Body of pancreas (tissue), 4 donors: Measurements from ENCODE around the gene VRTN. TPM values are rescaled to one million over a fixed set of nuclear protein-coding genes. Genes with fewer than 3 reads are reported as not detected.

ENCODE experiments used
- ATAC-seq: fragments of 150-250 bp; one replicate; pipeline ENCODE4 v1.9.1; 2016
- DNase-seq, 4 donors: peaks; one replicate each; pipeline ENCODE4 v3.0.0-alpha.2; 2019
- H3K27ac ChIP-seq, 4 donors: fragments of 200-600 bp; sonication (generic); 1 replicate in 3 of 4; 2 replicates in 1 of 4; pipeline versions ENCODE4 v1.5.1 to v1.6.1; 2016 to 2019; ENCODE audit warnings: mild to moderate bottlenecking in 1 of 4, mixed read lengths in 1 of 4, moderate library complexity in 1 of 4
- H3K27me3 ChIP-seq, 2 donors: fragments of 200-600 bp; sonication (generic); one replicate each; pipeline ENCODE4 v1.6.0; 2016; ENCODE audit warnings: mild to moderate bottlenecking in 1 of 2
- H3K36me3 ChIP-seq, 2 donors: fragments of 200-600 bp; sonication (generic); replicated peaks in 1 of 2; 2 replicates each; pipeline ENCODE4 v1.5.1; 2016; ENCODE audit warnings: low read depth in 2 of 2; ENCODE audit not compliant: insufficient read depth in 1 of 2
- H3K4me1 ChIP-seq: fragments of 200-600 bp; sonication (generic); one replicate; pipeline ENCODE4 v1.6.0; 2016
- H3K4me3 ChIP-seq, 2 donors: fragments of 200-600 bp; sonication (generic); 1 replicate in 1 of 2; 2 replicates in 1 of 2; pipeline ENCODE4 v1.5.1; 2016 to 2019
- H3K9me3 ChIP-seq, 3 donors: fragments of 200-600 bp; sonication (generic); 1 replicate in 2 of 3; 2 replicates in 1 of 3; pipeline ENCODE4 v1.5.1; 2016
- CTCF ChIP-seq, 7 experiments: fragments of 450-650 bp in 4 of 7; fragments of 200-600 bp in 3 of 7; sonication (generic) in 3 of 7; IDR thresholded peaks; one replicate each; pipeline ENCODE4 v1.5.1; 2016 to 2019; ENCODE audit warnings: antibody characterized with exemption in 7 of 7
- POLR2A ChIP-seq, 3 donors: fragments of 450-650 bp; IDR thresholded peaks; one replicate each; pipeline ENCODE4 v1.6.1; 2016; ENCODE audit warnings: antibody characterized with exemption in 3 of 3, mild to moderate bottlenecking in 2 of 3
- WGBS, 2 donors: methylation state at CpG; one replicate each; pipeline ENCODE4 v1.1.5; 2017; 5-methylcytosine and 5-hydroxymethylcytosine counted together
- intact Hi-C: fragments of 100-400 bp; cut with DNase I; formaldehyde crosslinking; loops from one replicate; pipeline ENCODE4 v1.15.1; 2023
- total RNA-seq, 2 donors: library from RNA; depleted of rRNA; stranded (reverse); fragments of >200 nt; gene quantifications; one replicate each; pipeline ENCODE4 v1.1.0, GENCODE V29; 2016

The VRTN gene
- total RNA-seq, 2 donors from 2014 or later = not detected

GRCh38 chr14:74400919-74401503 is 52.7 kb downstream of the VRTN start:
- ATAC-seq (no peak), DNase-seq (no peak)
- Histone ChIP-seq H3K27ac (no peak overlapping the region), H3K9me3 (no peaks in the 10 kb centered on the region), H3K36me3 (no peaks in the 10 kb centered on the region), H3K4me1 (peaks cover 11% of the 10 kb centered on the region), H3K27me3 (no peaks in the 10 kb centered on the region), H3K4me3 (no peak overlapping the region)
- TF ChIP-seq CTCF (IDR thresholded peaks at IDR 0.05) = no peak
- no peak for TF ChIP-seq POLR2A (IDR thresholded peaks at IDR 0.05)
- 56 to 59% methylated on average over 7 to 8 of the region's 8 CpGs for WGBS, 2 donors
- intact Hi-C loops = no loop called here

GRCh38 chr14:74401504-74402241 is 53.4 kb downstream of the VRTN start:
- TF ChIP-seq POLR2A (IDR thresholded peaks at IDR 0.05) = no peak
- no peak for TF ChIP-seq CTCF (IDR thresholded peaks at IDR 0.05)
- H3K4me3 ChIP-seq = no peak overlapping the region
- H3K9me3 ChIP-seq = no peaks in the 10 kb centered on the region
- intact Hi-C loops = no loop called here
- no peaks in the 10 kb centered on the region for H3K36me3 ChIP-seq
- WGBS, 2 donors = 12 to 42% methylated on average over 7 to 12 of the region's 12 CpGs
- no peaks in the 10 kb centered on the region for H3K27me3 ChIP-seq
- ATAC-seq (peak; percentile 33), DNase-seq (peak in 2 of 4 donors; percentile 15 to 20)
- no peak overlapping the region for H3K27ac ChIP-seq
- peaks cover 11% of the 10 kb centered on the region for H3K4me1 ChIP-seq

- ATAC-seq = no peak
- peaks cover 11% of the 10 kb centered on the region for H3K4me1 ChIP-seq
- DNase-seq = no peak
These were observed 54.4 kb downstream of the VRTN start for GRCh38 chr14:74402401-74403251.

More at GRCh38 chr14:74402401-74403251, 54.4 kb downstream of the VRTN start:
- Histone ChIP-seq H3K4me3 (no peak overlapping the region), H3K9me3 (no peaks in the 10 kb centered on the region), H3K36me3 (no peaks in the 10 kb centered on the region), H3K27me3 (no peaks in the 10 kb centered on the region), H3K27ac (no peak overlapping the region)
- intact Hi-C loops = no loop called here
- WGBS, 2 donors = 57 to 66% methylated on average over 7 to 10 of the region's 10 CpGs
- TF ChIP-seq POLR2A (IDR thresholded peaks at IDR 0.05) = no peak
- TF ChIP-seq CTCF (IDR thresholded peaks at IDR 0.05) = no peak
